HG03280 (cell line): Measurements from ENCODE around the gene NATD1.

Experiments used
- ATAC-seq: cut with Tn5 transposase; IDR thresholded peaks from one replicate; pipeline ENCODE4 v1.9.1; 2021; ENCODE audit warnings: mild to moderate bottlenecking, moderate library complexity; ENCODE audit not compliant: unreplicated experiment

Gene NATD1

DNA sequence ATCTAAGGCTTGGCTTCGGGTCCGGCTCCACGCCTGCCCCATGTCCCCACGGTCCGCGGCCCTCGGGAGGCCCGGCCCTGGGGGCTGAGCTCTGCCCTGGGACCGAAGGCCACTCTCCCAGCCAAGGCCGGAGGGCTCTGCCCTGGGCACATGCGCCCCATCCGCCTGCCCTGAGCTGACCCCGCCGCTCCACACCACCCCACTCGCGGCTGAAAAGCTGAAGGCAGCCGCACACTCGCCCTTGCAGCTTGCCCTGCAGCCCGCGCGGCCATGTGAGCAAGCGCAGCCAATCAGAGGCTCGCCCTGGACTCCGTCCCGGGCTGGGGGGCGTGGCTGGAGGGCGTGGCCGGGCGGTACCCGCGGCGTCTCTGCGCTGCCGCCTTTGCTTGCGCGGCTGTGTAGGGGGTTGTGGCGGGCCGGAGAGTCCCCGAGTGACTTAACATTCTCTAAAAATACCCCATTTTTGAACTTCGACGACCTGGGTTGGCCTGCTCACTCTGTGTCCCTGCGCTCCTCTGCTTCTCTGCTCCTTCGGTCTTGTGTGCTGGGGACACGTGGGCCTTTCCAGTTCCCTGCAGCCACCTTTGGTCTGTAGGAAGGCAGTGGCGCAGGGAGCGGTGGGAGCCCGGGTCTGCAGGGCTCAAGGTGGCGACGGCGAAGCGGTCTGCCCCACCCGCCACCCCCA is 22.5 kb upstream of the NATD1 start:
- ATAC-seq: peak; percentile 97

DNA sequence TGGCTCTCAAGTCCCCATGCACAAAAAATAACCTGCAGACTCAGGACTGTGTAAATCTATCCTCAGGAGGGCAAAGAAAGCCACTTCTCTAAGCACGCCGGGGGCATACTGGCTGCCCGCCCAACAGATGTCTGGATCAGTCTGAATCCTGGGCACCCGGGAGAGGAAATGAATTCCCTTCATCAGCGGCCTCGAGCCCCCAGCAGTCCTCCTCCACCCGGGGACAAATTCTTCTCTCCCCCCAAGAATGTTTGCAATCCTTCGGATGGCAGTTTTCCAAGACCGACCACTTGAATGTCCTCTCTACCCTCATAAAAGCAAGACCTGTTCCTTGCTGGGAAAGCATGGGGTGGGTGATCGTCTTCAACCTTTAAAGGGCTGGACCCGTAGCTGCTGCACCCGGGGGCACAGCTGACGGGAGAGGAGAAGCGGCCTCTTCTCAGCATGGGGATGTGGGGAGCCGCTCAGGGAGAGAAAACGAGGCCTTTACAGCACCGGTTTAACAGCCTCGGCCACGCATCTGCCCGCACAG is 21.9 kb upstream of the NATD1 start:
- no peak for ATAC-seq

DNA sequence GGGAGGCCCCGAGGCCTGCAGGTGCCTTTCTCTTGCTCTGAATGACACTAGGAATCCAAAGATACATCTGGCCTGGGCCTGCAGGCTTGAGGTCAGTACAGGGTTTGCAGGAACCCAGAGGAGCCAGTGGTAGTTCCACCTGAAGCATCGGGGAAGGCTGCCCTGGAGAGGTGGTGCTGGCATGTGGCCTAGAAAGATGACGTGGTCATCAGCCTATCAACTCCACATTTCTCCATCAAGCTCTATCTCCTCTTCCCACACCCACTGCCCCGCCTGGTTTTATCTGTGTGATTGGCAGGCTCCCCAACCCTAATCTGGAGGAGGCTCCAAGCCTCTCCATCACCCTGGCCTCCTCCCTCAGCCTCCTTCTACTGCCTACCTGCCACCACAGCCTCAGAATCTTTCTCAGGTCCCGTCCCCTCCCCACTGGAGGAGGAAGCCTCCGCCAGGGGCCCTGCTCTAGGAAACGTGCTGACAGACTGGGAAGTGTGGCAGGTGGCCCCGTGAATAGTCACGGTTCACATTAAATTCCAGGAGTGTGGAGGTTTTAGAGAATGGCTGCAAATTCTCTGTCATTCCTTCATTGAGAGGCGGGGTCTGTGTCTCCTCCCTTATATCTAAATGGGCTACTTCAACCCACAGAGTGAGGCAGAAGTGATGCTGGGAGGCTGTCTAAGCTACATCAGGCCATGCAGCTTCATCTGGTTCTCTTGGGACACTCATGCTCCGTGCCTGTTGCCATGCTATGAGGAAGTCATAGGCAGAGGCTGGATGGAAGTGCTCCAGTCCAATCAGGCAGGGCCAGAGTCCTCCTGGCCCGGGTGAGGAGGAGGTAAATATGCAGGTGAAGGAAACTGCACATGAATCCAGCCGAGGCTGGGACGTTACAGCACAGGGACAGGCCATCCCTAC is 19.9 kb upstream of the NATD1 start:
- no peak for ATAC-seq

DNA sequence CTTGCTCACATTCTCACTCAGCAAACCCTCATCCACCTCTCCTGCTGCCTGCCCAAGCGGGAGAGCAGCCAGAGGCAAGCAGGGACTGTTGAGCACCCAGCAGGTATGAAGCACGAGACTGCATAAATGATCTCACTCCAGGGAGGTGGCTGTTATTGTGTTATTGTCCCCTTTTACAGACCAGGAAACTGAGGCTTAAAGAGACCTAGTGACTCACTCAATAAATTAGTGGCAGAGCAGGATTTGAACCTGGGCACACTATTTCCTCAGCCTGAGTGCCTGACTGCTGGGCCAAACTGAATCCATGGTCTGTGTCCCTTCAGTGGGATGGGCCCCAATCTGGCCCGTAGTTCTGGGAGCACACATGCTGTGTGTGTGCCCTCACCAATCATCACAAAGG is 19.0 kb upstream of the NATD1 start:
- no peak for ATAC-seq

DNA sequence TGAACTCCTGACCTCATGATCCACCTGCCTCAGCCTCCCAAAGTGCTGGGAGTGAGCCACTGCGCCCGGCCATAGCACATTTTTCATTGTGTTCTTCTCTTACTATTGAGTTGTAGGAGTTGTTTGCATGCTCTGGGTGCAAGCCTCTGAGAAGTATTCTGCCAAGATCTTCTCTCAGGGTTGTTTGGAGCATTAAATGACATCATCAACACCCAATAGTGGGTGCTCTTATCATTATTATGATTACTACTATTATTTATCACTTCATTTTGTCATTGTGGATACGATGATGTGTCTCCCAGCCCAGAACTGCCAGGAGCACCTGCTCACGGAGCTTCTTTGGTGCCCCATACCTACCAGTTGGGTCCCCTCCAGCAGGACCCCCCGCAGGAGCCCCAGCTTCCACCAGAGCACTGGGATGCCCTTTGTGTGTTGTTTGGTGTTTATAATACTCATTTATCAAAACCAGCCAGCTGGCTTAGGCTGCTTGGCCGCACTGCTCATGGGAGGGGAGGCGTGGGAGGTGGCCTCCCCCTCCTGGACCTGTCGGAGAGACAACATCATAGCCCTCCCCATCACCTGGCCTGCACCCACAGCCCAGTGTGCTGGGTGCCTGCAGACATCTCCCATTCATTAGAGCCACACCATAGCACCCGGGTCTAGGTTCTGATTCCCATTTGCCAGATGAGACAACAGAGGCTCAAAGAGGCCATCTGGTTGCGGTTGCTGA is 18.4 kb upstream of the NATD1 start:
- ATAC-seq: no peak

- no peak for ATAC-seq
These were observed 16.2 kb upstream of the NATD1 start for GRCh38 chr17:21269394-21269793.

DNA sequence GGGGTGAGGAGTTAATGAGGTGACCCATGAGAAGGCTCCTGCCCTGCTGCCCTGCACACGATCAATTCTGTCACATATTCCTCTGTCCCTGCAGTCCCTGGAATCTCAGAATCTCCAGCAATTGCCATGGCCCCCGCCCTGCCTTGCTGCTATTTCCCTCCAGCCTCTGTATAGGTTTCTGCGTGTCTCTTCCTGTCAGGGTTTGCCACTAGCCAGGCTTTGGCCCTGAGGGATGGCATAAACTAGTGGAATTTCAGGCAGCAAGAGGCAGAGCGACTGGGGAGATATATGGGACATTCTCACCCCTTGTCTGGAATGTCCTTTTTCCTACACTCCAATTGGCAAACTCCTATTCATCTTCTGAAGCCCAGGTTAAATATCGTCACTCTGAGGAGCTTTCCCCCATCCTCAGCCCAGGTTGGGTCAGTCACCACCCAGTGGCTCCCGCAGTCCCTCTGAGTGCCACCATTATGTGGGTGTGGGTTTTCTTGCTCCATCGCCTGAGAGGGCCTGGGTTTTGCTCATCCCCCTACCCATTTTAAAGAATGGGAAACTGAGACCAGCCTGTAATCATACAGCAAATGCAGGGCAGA is 15.5 kb upstream of the NATD1 start:
- ATAC-seq: no peak

DNA sequence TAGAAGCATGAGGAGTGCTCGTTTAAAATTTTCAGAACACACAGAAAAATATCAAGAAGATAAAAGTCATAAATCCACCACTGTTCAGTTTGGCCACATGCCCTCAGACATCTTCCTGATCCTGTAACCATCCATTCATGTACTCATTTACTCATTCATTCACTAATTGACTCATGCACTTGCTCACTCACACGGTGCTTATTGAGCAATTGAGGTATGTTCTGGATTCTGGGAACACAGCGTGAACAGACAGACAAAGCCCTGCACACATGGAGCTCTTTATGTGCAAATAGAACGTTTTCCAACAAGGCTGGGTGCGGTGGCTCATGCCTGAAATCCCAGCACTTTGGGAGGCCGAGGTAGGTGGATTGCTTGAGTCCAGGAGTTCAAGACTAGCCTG is 10.2 kb upstream of the NATD1 start:
- ATAC-seq: no peak

DNA sequence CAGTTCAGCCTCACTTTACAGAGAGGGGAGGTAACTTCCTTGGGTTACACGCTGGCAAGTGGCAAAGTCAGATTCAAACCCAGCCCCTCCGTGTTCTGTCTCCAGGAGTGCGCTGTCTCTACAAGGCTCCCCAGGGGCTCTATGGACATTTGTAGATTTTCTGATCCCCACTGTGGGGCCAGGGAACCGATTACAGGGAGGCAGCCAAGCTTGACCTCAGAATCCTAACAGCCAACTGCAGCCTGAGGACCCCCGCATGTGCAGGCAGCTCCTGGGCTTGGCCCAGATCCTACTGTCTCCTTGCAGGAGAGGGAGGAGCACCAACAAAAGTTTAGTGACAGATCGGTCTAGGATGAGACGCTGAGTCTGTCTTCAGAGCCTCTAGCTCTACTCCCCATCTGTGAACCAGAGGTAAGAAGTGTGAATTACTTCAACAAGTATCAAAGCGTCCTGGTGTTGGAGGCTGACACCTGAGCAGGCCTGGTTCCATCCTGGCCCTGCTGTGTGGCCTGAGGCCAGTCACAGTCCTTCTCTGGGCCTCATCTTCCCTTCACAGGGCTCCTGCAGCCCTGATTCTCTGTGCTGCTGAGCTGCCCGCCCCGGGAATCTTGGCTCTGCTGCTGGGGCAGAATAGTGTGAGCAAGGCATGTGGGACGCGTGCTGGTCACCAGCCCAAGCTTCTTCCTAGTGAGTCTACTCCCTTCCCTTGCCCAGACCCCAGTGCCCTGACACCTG is 9.2 kb upstream of the NATD1 start:
- no peak for ATAC-seq

- ATAC-seq: no peak
These were observed 5.4 kb upstream of the NATD1 start for GRCh38 chr17:21258593-21258992.

GRCh38 chr17:21253646-21254441 is 634 bp upstream of the NATD1 start:
- no peak for ATAC-seq

DNA sequence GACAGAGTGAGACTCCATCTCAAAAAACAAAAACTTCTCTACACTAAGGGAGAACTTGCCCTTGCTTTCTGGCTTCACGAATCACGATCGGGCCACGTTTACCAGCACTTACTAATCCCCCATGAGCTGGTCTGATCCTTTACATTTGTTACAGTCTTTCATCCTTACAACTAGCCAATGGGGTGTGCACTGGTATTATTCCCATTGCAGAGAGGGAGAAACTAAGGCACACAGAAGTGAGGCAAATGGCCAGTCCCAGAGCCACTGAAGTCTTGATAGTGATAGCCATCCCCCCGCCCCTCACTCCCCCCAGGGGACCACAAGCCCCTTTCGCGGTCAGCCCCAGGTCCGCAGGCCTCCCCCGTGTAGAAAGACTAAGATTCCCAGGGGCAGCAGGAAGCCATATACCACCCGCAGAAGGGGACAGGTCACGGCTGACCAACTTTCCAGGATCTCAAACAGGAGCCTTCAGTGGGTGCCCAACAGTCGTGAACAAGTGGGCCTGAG is 868 bp downstream of the NATD1 start:
- no peak for ATAC-seq

DNA sequence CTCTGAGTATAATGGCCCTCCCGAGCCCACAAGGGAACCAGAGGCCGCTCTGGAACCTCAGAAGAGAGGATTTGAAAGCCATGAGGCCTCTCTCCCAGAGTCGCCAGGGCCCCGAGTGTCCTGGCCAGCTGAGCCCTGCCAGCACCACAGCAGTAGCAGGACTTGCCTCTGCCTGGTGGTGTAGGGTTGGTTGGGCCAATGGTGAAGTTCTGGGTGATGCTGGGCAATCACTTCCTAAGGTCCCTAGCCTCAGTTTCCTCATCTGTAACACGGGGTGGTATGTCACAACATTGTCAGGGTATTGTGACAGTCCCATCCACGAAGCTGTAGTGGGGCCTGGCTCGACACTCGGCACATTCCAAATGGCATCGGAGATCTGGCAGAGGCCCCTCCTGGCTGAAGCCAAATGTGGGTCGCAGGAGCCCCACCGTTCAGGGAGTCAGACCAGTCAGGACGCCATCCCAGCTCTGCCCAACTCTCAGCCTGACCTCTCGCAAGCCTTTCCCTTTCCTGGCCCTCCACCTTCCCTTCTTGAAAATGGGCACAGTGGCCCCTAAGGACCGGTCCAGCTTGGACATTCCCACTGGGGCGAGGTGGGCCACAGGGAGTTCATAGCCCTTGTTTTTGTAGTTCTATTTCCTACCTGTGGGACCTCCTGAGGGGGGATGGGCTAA is 1.7 kb downstream of the NATD1 start:
- ATAC-seq: no peak

DNA sequence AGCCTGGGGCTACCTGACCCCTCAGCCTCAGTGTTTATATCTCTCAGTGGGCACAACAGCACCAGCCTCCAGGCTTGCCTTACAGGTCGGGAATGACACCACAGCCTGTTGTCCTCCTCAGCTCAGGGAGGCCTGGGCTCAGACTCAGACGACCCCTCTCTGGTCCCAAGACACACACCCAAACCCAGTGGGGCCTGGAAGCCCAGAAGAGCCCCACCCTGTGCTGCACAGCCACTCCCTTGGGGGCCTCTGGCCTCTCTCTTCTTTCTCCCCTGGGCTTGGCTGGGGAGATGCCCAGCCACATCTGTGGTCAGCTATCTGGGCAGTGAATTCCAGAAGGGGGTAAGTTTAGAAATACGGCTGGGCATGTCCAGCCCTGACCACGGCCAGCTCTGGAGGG is 2.4 kb downstream of the NATD1 start:
- no peak for ATAC-seq

DNA sequence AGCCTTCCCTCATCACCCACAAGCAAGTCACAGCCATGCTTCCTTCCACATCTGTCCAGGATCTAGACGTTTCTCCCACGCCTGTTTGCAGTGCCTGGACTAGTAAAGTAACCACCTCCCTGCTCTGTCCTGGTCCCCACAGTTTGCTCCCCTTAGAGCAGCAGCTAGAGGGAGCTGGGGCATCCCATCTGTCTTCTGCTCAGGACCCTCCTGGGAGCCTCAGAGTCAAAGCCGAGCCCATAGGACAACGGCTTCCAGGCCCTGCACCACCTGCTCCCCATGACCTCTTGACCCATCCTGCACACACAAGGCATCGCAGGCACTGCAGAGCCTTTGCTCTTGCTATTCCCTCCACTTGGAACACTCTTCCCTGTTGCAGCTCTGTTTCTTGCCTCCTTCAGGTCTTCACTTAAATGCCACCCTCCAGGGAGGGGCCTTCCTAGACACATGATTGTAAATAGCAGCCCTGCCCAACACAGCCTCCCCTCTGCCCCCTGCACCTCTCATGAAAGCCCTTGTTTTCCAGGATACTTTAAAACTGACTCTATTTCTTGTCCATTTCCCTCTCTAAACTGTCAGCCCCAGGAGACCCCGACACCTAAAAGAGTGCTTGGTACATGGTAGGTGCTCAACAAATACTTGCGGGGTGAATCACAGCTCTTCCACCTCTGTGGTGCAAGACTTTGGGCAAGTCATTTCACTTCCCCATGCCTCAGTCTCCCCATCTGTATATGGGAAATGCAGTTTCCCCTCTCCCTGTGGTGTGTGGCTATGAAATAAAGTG is 3.1 kb downstream of the NATD1 start:
- ATAC-seq: no peak

GRCh38 chr17:21249086-21249795 is 4.0 kb downstream of the NATD1 start:
- ATAC-seq: no peak

- ATAC-seq: no peak
These were observed 4.7 kb downstream of the NATD1 start for GRCh38 chr17:21248500-21248899.
